GM12892 (cell line): ENCODE data around the gene CPSF3.

Source experiments
- POLR2A ChIP-seq: IDR thresholded peaks from 2 replicates; pipeline ENCODE4 v1.6.1; 2011; ENCODE audit warnings: low read depth, low read length, control low read depth
- TAF1 ChIP-seq: IDR thresholded peaks from 2 replicates; pipeline ENCODE4 v1.6.1; 2011; ENCODE audit warnings: low read depth, mild to moderate bottlenecking, control low read depth, low read length, borderline replicate concordance

- TF ChIP-seq TAF1 = no peak
- TF ChIP-seq POLR2A = no peak
Observed at GRCh38 chr2:9473985-9474360, 50.5 kb downstream of the CPSF3 start.
